Right cardiac atrium (tissue), 5 donors: Measurements from ENCODE around the gene HINFP. TPM values are rescaled to one million over a fixed set of nuclear protein-coding genes. Genes with fewer than 3 reads are reported as not detected.
"Not testable (repeated sequence)": the region's sequence is repeated elsewhere in the genome, so short reads cannot be mapped to it uniquely, and the experiment has no call there.

Experiments used
- ATAC-seq, 2 donors: fragments of 200-7000 bp; cut with Tn5 transposase; one replicate each; pipeline versions ENCODE4 v1.8.0 to v1.9.1; 2020; ENCODE audit warnings: moderate library complexity in 2 of 2, mild to moderate bottlenecking in 1 of 2
- DNase-seq, 3 donors: peaks; one replicate each; pipeline ENCODE4 v3.0.0-alpha.2; 2020
- H3K27ac ChIP-seq: one replicate; pipeline ENCODE4 v1.5.1; 2013; ENCODE audit warnings: mild to moderate bottlenecking, low read length, control low read depth, moderate library complexity
- H3K27me3 ChIP-seq: one replicate; pipeline ENCODE4 v1.6.1; 2013; ENCODE audit not compliant: control insufficient read depth, insufficient read depth
- H3K4me1 ChIP-seq: one replicate; pipeline ENCODE4 v1.6.1; 2013; ENCODE audit warnings: low read length; ENCODE audit not compliant: control insufficient read depth, insufficient read depth
- H3K4me3 ChIP-seq: one replicate; pipeline ENCODE4 v1.5.1; 2013; ENCODE audit warnings: low read length, control low read depth
- H3K9me3 ChIP-seq: one replicate; pipeline ENCODE4 v1.6.1; 2013; ENCODE audit warnings: low read length; ENCODE audit not compliant: control insufficient read depth
- WGBS: extraction: QIAGEN DNeasy Blood & Tissue Kit; methylation state at CpG from one replicate; pipeline ENCODE4 v1.1.7; 2013; 5-methylcytosine and 5-hydroxymethylcytosine counted together
- intact Hi-C, 4 donors: fragments of 100-400 bp; cut with DNase I; formaldehyde crosslinking; loops; one replicate each; pipeline versions ENCODE4 v1.11.0 to v1.14.0; 2022 to 2023
- polyA plus RNA-seq: library from polyadenylated mRNA; stranded (reverse); fragments of 200-250 nt; gene quantifications from one replicate; pipeline ENCODE4 v1.2.3, GENCODE V29; 2013
- total RNA-seq, 4 donors: library from RNA; stranded (reverse); fragmentation: NEBNext Ultra II Directional; extraction: Animal tissue kit (Norgen Biotek cat#: 25700); gene quantifications; one replicate each; pipeline ENCODE4 v1.2.1, GENCODE V29; 2021
- donor health status: healthy with polysubstance abuse.
- donor health status: DM: no; HTN: yes; CAD: no.
- donor health status: DM: no; HTN: no; CAD: no.
- donor health status: DM: no; HTN: yes; CAD: no; lungs with severe emphysema.
- donor health status: DM: yes; HTN: yes; CAD: no.

The HINFP gene
- total and polyA plus RNA-seq, 5 donors: 8.4 to 17.0 (median 14.0) TPM

DNA sequence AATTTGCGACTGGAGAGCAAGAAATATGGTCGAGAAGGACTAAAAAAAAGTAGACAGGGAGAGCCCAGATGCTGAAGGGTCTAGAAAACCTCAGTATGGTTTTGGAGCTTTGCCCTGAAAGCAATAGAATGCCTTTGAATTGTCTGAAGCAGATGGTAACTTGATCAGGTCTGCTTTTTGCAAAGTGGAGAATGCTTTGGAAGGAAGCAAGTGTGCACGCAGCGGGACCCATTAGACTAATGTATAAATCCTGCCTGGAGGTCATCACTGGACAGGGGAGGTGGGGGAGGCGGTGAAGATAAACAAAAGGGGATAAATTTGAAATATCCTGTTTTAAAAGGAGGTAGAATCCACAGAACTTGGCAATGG, 757 bp upstream of the HINFP start:
- no peak for DNase-seq
- Histone ChIP-seq H3K27ac (no peak overlapping the region), H3K4me3 (peak overlapping the region; percentile 57), H3K4me1 (peaks cover 6% of the 10 kb centered on the region), H3K27me3 (no peaks in the 10 kb centered on the region), H3K9me3 (no peaks in the 10 kb centered on the region)
- ATAC-seq: no peak
- intact Hi-C loops: no loop called here
- WGBS: 25% methylated on average over 5 of the region's 5 CpGs

DNA sequence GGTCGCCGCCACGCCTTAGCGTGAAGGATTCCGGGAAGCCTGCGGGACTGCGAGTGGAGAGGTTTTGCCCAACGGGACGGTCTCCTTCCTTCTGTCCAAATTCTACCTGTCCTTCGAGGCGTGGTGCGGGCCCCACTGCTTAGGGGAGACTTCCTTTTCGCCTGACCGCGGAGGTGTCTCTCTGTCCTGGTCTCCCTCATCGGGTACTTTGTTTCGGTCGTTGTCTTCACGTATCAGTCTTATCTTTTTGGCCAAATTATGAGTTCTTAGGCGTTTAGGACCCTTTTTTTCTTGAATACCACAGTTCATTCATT, 388 bp downstream of the HINFP start:
- H3K4me1 ChIP-seq: peaks cover 6% of the 10 kb centered on the region
- H3K27me3 ChIP-seq: no peaks in the 10 kb centered on the region
- peak overlapping the region; percentile 23 for H3K27ac ChIP-seq
- ATAC-seq (no peak), DNase-seq (no peak)
- intact Hi-C loops: no loop called here
- under 1% methylated on average over 20 of the region's 20 CpGs for WGBS
- peak overlapping the region; percentile 72 for H3K4me3 ChIP-seq
- no peaks in the 10 kb centered on the region for H3K9me3 ChIP-seq

DNA sequence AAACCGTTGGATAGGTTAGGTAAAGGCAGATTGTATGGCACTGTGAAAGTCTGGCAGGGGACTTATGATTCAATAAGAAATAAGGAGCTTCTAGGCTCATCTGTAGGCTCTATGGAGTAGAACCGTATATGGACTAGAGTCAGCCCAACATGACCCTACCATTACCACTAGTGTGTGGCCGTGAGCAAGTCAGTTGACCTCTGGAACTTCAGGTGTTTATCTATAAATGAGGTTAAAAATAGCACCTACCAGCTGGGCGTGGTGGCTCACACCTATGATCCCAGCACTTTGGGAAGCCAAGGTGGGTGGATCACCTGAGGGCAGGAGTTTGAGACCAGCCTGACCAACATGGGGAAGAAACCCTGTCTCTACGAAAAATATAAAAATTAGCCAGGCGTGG, 4.4 kb downstream of the HINFP start:
- H3K4me1 ChIP-seq: peaks cover 6% of the 10 kb centered on the region
- H3K27ac ChIP-seq: no peak overlapping the region
- H3K9me3 ChIP-seq: no peaks in the 10 kb centered on the region
- no peaks in the 10 kb centered on the region for H3K27me3 ChIP-seq
- no peak for ATAC-seq
- 85% methylated on average over 6 of the region's 6 CpGs for WGBS
- intact Hi-C loops: no loop called here
- DNase-seq: no peak
- H3K4me3 ChIP-seq: no peak overlapping the region

DNA sequence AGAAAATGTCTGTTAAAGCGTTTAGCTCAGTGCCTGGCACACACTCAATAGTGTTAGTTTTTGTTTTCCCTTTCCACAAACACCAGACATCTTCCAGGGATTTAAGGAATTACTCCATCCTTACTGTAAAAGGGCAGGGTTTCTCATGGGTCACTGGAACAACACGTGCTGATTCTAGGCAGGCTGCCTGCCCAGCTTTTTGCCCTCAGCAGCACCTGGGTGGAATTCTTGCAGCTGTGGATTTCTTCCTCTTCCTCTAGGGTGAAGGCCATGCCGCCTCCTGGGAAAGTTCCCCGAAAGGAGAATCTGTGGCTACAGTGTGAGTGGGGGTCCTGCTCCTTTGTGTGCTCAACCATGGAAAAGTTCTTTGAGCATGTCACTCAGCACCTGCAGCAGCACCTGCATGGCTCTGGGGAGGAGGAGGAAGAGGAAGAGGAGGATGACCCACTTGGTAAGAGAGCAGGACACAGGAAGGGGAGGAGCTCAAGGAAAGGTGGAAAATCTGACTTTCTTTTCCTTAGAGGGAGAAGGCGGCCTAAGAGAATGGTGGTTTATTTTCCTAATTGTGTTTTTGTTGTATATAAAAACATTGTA, 5.4 kb downstream of the HINFP start:
- Histone ChIP-seq H3K4me1 (peaks cover 6% of the 10 kb centered on the region), H3K27ac (no peak overlapping the region), H3K4me3 (no peak overlapping the region), H3K27me3 (no peaks in the 10 kb centered on the region), H3K9me3 (no peaks in the 10 kb centered on the region)
- ATAC-seq (peak in 1 of 2 donors; percentile 51), DNase-seq (no peak)
- intact Hi-C loops: no loop called here
- WGBS: 52% methylated on average over 5 of the region's 5 CpGs

DNA sequence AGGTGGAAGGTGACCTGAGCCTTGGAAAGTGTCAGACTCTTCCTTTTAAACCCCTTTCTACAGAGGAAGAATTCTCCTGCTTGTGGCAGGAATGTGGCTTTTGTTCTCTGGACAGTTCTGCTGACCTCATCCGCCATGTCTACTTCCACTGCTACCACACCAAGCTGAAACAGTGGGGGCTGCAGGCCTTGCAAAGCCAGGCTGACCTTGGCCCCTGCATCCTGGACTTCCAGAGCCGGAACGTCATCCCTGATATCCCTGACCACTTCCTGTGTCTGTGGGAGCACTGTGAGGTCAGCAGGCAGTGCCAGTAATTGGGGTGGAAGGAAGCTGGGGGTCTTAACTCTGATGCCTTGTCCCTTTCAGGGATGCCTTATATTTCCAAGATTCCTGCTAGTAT, 9.3 kb downstream of the HINFP start:
- ATAC-seq: no peak
- DNase-seq: no peak
- WGBS: 58% methylated on average over 3 of the region's 3 CpGs
- Histone ChIP-seq H3K9me3 (no peaks in the 10 kb centered on the region), H3K4me1 (no peaks in the 10 kb centered on the region), H3K27me3 (no peaks in the 10 kb centered on the region), H3K27ac (no peak overlapping the region), H3K4me3 (no peak overlapping the region)
- intact Hi-C loops: no loop called here

DNA sequence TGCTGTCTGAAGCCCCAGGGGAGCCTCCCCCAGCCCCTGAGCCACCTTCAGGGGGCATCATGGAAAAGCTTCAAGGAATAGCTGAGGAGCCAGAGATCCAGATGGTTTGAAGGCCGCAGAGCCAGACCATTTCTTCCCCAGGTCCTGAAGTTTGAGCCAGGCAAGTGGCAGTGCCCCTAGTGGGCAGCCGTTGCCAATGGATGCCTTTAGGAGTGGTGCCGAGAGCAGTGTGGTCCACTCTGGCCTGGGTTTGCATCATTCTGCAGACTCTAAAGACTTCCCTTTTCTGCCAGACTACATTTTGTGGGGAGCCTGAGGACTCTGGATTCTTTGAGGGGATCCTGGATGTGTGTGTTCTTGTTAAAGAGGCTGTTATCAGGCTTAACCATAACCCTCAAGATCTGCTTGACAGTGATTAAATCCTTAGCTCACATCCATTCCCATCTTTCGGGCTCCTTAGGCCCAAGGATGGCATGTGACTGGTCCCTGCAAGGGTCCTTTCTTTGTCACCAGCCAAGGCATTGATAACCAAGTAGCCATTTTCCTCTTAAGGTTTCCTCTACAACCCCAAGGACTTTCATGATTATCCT, 13.1 kb downstream of the HINFP start:
- H3K27ac ChIP-seq: no peak overlapping the region
- 70% methylated on average over 4 of the region's 4 CpGs for WGBS
- H3K4me3 ChIP-seq: no peak overlapping the region
- no peaks in the 10 kb centered on the region for H3K4me1 ChIP-seq
- peak; percentile 15 to 23 for ATAC-seq
- intact Hi-C loops: no loop called here
- no peaks in the 10 kb centered on the region for H3K27me3 ChIP-seq
- DNase-seq: peak in 1 of 3 donors; percentile 57
- no peaks in the 10 kb centered on the region for H3K9me3 ChIP-seq

DNA sequence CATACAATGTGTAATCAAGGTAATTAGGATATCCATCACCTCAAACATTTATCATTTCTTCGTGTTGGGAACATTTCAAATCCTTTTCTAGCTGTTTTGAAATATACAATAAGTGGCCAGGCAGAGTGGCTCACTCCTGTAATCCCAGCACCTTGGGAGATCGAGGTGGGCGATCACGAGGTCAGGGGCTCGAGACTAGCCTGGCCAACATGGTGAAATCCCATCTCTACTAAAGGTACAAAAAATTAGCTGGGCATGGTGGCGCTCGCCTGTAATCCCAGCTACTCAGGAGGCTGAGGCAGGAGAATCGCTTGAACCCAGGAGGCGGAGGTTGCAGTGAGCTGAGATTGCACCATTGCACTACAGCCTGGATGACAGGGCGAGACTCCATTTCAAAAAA, 17.9 kb downstream of the HINFP start:
- H3K4me3 ChIP-seq, DNase-seq, H3K9me3 ChIP-seq, ATAC-seq, H3K27me3 ChIP-seq, H3K27ac ChIP-seq, intact Hi-C loops, H3K4me1 ChIP-seq: not testable (repeated sequence)
- WGBS: 88% methylated on average over 10 of the region's 10 CpGs

DNA sequence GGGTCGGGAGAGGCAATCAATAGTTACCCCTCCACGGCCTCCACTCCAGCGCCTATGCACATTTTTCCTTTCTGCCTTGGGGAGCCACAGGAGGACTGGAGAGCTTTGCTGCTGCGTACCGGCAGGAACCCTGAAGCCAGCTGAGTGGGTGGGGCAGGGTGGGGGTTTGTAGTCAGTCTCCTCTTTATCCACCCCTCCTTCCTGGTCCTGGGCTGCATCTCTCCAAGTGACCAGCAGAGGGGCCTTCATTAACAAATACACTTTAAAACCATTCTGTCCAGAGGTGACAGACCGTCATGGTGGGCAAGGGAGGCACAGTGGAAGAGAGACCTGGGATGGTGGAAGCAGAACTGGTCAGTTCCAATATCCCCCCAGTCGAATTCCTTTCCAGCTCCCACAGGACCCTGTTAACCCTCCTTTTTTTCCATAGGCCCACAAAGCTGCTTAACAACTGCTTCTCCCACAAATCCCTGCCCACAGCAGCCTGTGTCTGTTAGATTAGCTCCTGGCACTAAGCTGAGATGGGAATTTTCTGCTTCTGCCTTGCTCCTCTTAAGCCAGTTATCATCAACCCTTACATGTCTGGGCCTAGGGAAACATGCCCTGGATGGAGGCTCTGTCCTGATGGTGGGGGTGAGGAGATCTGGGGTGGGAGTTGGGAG, 23.6 kb downstream of the HINFP start:
- WGBS: 10% methylated on average over 7 of the region's 7 CpGs
- Histone ChIP-seq H3K9me3 (no peaks in the 10 kb centered on the region), H3K27ac (no peak overlapping the region), H3K27me3 (no peaks in the 10 kb centered on the region), H3K4me1 (peaks cover 2% of the 10 kb centered on the region), H3K4me3 (no peak overlapping the region)
- DNase-seq: peak; percentile 70 to 81 (median 76)
- ATAC-seq: peak; percentile 81 to 89
- intact Hi-C loops: loop anchor here in 1 of 4 donors (1.0 kb wide), 1 partner anchor 52 kb away; no protein-coding TSS in a partner anchor

DNA sequence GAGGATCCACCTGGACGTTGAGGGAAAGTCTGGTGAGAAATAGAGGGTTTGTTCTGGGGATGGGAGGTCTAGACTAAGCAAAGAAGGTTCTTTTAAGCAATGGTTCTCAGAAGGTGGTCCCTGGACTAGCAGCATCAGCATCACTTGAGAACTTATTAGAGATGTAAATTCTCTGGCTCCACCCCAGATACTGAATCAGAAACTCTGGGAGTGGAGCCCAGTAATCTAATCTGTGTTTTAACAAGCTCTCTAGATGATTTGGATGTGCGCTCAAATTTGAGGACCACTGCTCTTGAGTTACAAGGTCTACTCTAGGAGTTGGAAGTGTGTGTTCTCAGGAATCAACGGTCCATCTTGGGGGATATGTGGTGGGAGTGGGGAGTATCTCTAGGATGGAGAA, 24.2 kb downstream of the HINFP start:
- no peaks in the 10 kb centered on the region for H3K9me3 ChIP-seq
- no peaks in the 10 kb centered on the region for H3K27me3 ChIP-seq
- ATAC-seq: no peak
- intact Hi-C loops: loop anchor here in 1 of 4 donors (1.0 kb wide), 1 partner anchor 52 kb away; no protein-coding TSS in a partner anchor
- WGBS: 35% methylated on average over 3 of the region's 3 CpGs
- H3K4me3 ChIP-seq: no peak overlapping the region
- H3K27ac ChIP-seq: no peak overlapping the region
- H3K4me1 ChIP-seq: peaks cover 2% of the 10 kb centered on the region
- no peak for DNase-seq

DNA sequence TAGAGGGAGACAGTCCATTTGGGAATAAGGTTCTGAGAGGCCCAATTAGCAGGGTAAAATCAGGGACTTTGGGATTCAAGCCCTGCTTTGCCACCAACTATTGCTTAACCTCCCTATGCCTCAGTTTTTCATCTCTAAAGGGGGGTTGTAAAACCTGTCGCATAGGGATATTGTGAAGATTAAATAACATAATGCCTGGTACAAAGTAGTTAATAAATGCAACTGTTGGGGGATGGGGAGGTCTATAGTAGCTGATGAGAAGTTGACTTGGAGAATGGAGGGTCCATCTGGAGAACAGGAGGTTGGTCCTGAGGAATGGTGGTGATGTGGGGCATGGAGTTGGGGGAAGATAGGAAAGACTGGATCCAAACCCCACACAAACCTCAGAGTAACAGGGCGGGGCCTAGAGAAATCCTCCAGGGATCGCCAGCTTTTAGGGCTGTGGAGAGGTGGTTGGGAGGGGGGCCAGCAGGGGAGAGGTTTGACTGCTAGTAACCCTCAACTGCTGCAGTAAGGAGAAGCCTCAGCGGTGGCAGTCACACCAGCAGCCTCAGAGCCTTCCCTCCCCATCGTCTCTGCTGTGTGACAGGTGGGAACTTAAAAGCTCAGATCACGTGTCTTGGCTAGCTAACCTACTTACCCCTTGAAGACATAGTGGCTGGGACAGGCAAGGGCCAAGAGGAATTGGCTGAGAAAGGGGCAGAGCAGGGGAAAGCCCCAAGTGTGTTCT, 26.4 kb downstream of the HINFP start:
- Histone ChIP-seq H3K9me3 (no peaks in the 10 kb centered on the region), H3K4me3 (no peak overlapping the region), H3K27ac (no peak overlapping the region), H3K27me3 (no peaks in the 10 kb centered on the region), H3K4me1 (peaks cover 2% of the 10 kb centered on the region)
- WGBS: 72% methylated on average over 6 of the region's 6 CpGs
- ATAC-seq (no peak), DNase-seq (peak in 1 of 3 donors; percentile 22)
- intact Hi-C loops: no loop called here

DNA sequence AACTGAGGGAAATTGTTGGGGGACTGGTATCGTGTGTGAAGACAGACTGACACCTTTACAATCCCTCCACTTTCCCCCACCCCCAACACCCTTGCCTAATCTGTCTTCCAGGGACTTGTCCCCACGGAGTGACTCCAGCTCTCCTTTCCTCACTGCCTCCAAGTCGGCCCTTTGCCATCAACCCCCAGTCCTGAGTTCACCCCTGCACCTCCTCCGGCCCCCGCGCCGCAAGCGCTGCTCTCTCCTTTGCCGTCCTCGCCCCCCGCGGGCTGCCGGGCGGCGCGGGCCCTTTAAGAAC, 27.3 kb downstream of the HINFP start:
- 1% methylated on average over 16 of the region's 16 CpGs for WGBS
- H3K9me3 ChIP-seq: no peaks in the 10 kb centered on the region
- ATAC-seq (no peak), DNase-seq (no peak)
- H3K4me3 ChIP-seq: peak overlapping the region; percentile 74
- H3K4me1 ChIP-seq: peaks cover 2% of the 10 kb centered on the region
- no peaks in the 10 kb centered on the region for H3K27me3 ChIP-seq
- intact Hi-C loops: no loop called here
- H3K27ac ChIP-seq: no peak overlapping the region
